KMS-11 (cell line): Measurements from ENCODE around the gene LRBA.

Experiments used
- H2AFZ ChIP-seq: fragments of 200-600 bp; sonication (generic); 2 replicates; pipeline ENCODE4 v1.6.1; 2016; ENCODE audit warnings: antibody characterized with exemption, mixed run types, low read depth
- H3K27ac ChIP-seq: fragments of 200-600 bp; sonication (generic); 2 replicates; pipeline ENCODE4 v1.6.1; 2016; ENCODE audit warnings: mild to moderate bottlenecking, mixed run types
- H3K27me3 ChIP-seq: fragments of 200-600 bp; sonication (generic); 2 replicates; pipeline ENCODE4 v1.6.1; 2017; ENCODE audit warnings: mild to moderate bottlenecking, low read depth, mixed run types, moderate library complexity; ENCODE audit not compliant: insufficient read depth
- H3K36me3 ChIP-seq: fragments of 200-600 bp; sonication (generic); 2 replicates; pipeline ENCODE4 v1.6.1; 2017; ENCODE audit warnings: mild to moderate bottlenecking, mixed run types; ENCODE audit not compliant: insufficient read depth
- H3K4me1 ChIP-seq: fragments of 200-600 bp; sonication (generic); 2 replicates; pipeline ENCODE4 v1.6.1; 2016; ENCODE audit warnings: mild to moderate bottlenecking, low read depth, mixed run types; ENCODE audit not compliant: poor library complexity, severe bottlenecking
- H3K4me2 ChIP-seq: fragments of 200-600 bp; sonication (generic); 2 replicates; pipeline ENCODE4 v1.7.0; 2016; ENCODE audit warnings: mild to moderate bottlenecking, mixed run types
- H3K4me3 ChIP-seq: fragments of 200-600 bp; sonication (generic); IDR thresholded peaks from 2 replicates; pipeline ENCODE4 v1.6.1; 2017; ENCODE audit warnings: low read depth, low read length, mixed read lengths; ENCODE audit not compliant: insufficient read depth
- H3K79me2 ChIP-seq: fragments of 200-600 bp; sonication (generic); 2 replicates; pipeline ENCODE4 v1.6.1; 2016; ENCODE audit warnings: low read depth, mixed run types; ENCODE audit not compliant: insufficient read depth
- H3K9ac ChIP-seq: fragments of 200-600 bp; sonication (generic); 2 replicates; pipeline ENCODE4 v1.6.1; 2016; ENCODE audit warnings: mild to moderate bottlenecking, mixed run types
- H4K20me1 ChIP-seq: fragments of 200-600 bp; sonication (generic); 2 replicates; pipeline ENCODE4 v1.6.1; 2016; ENCODE audit warnings: mild to moderate bottlenecking, mixed run types; ENCODE audit not compliant: insufficient read depth
- CTCF ChIP-seq: fragments of 200-600 bp; sonication (generic); conservative IDR thresholded peaks from 2 replicates; pipeline ENCODE4 v1.6.1; 2017; ENCODE audit warnings: low read depth, mild to moderate bottlenecking, antibody characterized with exemption, low read length, moderate library complexity, mixed read lengths

The LRBA gene

GRCh38 chr4:150323406-150324325 lies 691.4 kb downstream of the LRBA start:
- H3K9ac ChIP-seq = no peak overlapping the region
- TF ChIP-seq CTCF = no peak
- H3K4me3 ChIP-seq = no peak overlapping the region
- H3K27ac ChIP-seq = no peak overlapping the region
- H3K27me3 ChIP-seq = no peaks in the 10 kb centered on the region
- no peak overlapping the region for H2AFZ ChIP-seq
- H3K79me2 ChIP-seq = no peaks in the 10 kb centered on the region
- H3K36me3 ChIP-seq = no peaks in the 10 kb centered on the region
- no peak overlapping the region; the same call in 1 of the 2 replicates for H3K4me2 ChIP-seq
- H3K4me1 ChIP-seq = peaks cover 37% of the 10 kb centered on the region
- H4K20me1 ChIP-seq = no peaks in the 10 kb centered on the region

- H3K36me3 ChIP-seq = no peaks in the 10 kb centered on the region
- peaks cover 32% of the 10 kb centered on the region for H3K4me1 ChIP-seq
- H3K4me2 ChIP-seq = no peak overlapping the region
- H3K27ac ChIP-seq = no peak overlapping the region
- no peaks in the 10 kb centered on the region for H3K27me3 ChIP-seq
- H3K9ac ChIP-seq = no peak overlapping the region
- no peaks in the 10 kb centered on the region for H4K20me1 ChIP-seq
- no peak for TF ChIP-seq CTCF
- H3K4me3 ChIP-seq = no peak overlapping the region
- H2AFZ ChIP-seq = no peak overlapping the region
- H3K79me2 ChIP-seq = no peaks in the 10 kb centered on the region
These were observed 692.4 kb downstream of the LRBA start for GRCh38 chr4:150322646-150323045.

GRCh38 chr4:150321113-150321512 lies 694.0 kb downstream of the LRBA start:
- Histone ChIP-seq H4K20me1 (no peaks in the 10 kb centered on the region), H3K36me3 (no peaks in the 10 kb centered on the region), H3K27me3 (no peaks in the 10 kb centered on the region), H2AFZ (no peak overlapping the region), H3K79me2 (no peaks in the 10 kb centered on the region), H3K9ac (no peak overlapping the region), H3K4me2 (no peak overlapping the region), H3K4me1 (peaks cover 23% of the 10 kb centered on the region), H3K27ac (no peak overlapping the region), H3K4me3 (no peak overlapping the region)
- no peak for TF ChIP-seq CTCF

GRCh38 chr4:150318971-150319370 lies 696.1 kb downstream of the LRBA start:
- Histone ChIP-seq H2AFZ (no peak overlapping the region), H3K27me3 (no peaks in the 10 kb centered on the region), H3K79me2 (no peaks in the 10 kb centered on the region), H3K36me3 (no peaks in the 10 kb centered on the region), H3K9ac (no peak overlapping the region), H3K27ac (no peak overlapping the region), H3K4me3 (no peak overlapping the region), H4K20me1 (no peaks in the 10 kb centered on the region), H3K4me1 (peaks cover 11% of the 10 kb centered on the region), H3K4me2 (no peak overlapping the region)
- TF ChIP-seq CTCF = no peak
